ENCODE measurements around the gene RBM19. TPM values are rescaled to one million over a fixed set of nuclear protein-coding genes. Genes with fewer than 3 reads are reported as not detected.

RBM19 gene
- total RNA-seq, 1 donor from 2014 or later: 25.5 TPM

- no peak for DNase-seq (ENCODE audit: low read depth)
Measured at GRCh38 chr12:113804961-113805600, 161.0 kb downstream of the RBM19 start.

- DNase-seq (ENCODE audit: low read depth): no peak
Measured at GRCh38 chr12:113803759-113804140, 162.4 kb downstream of the RBM19 start.

GRCh38 chr12:113802966-113803758 lies 163.0 kb downstream of the RBM19 start:
- DNase-seq (ENCODE audit: low read depth): no peak

GRCh38 chr12:113802000-113802749 lies 163.9 kb downstream of the RBM19 start:
- DNase-seq (ENCODE audit: low read depth): no peak

GRCh38 chr12:113800201-113800600 lies 165.9 kb downstream of the RBM19 start:
- no peak for DNase-seq (ENCODE audit: low read depth)

GRCh38 chr12:113798552-113798951 lies 167.6 kb downstream of the RBM19 start:
- no peak for DNase-seq (ENCODE audit: low read depth)

GRCh38 chr12:113797535-113797868 lies 168.6 kb downstream of the RBM19 start:
- no peak for DNase-seq (ENCODE audit: low read depth)

GRCh38 chr12:113796852-113797534 lies 169.1 kb downstream of the RBM19 start:
- DNase-seq (ENCODE audit: low read depth): no peak

GRCh38 chr12:113796066-113796827 lies 169.9 kb downstream of the RBM19 start:
- no peak for DNase-seq (ENCODE audit: low read depth)

- DNase-seq (ENCODE audit: low read depth): no peak
Measured at GRCh38 chr12:113795445-113795844, 170.7 kb downstream of the RBM19 start.

GRCh38 chr12:113794774-113795173 lies 171.4 kb downstream of the RBM19 start:
- DNase-seq (ENCODE audit: low read depth): no peak

- no peak for DNase-seq (ENCODE audit: low read depth)
Measured at GRCh38 chr12:113793250-113793649, 172.9 kb downstream of the RBM19 start.

- DNase-seq (ENCODE audit: low read depth): no peak
Measured at GRCh38 chr12:113792450-113792849, 173.7 kb downstream of the RBM19 start.

GRCh38 chr12:113788020-113788856 lies 177.9 kb downstream of the RBM19 start:
- no peak for DNase-seq (ENCODE audit: low read depth)

GRCh38 chr12:113786107-113786506 lies 180.0 kb downstream of the RBM19 start:
- no peak for DNase-seq (ENCODE audit: low read depth)

- DNase-seq (ENCODE audit: low read depth): no peak
Measured at GRCh38 chr12:113783811-113784210, 182.3 kb downstream of the RBM19 start.

- DNase-seq (ENCODE audit: low read depth): no peak
Measured at GRCh38 chr12:113782873-113783272, 183.3 kb downstream of the RBM19 start.

GRCh38 chr12:113781415-113782198 lies 184.5 kb downstream of the RBM19 start:
- DNase-seq (ENCODE audit: low read depth): no peak

GRCh38 chr12:113779774-113780173 lies 186.4 kb downstream of the RBM19 start:
- DNase-seq (ENCODE audit: low read depth): no peak

All from renal cortical epithelial cell (primary cell).